Transverse colon (tissue), 4 donors: ENCODE measurements around the gene IPPK. TPM values are rescaled to one million over a fixed set of nuclear protein-coding genes. Genes with fewer than 3 reads are reported as not detected.
"Not testable (repeated sequence)": the region's sequence is repeated elsewhere in the genome, so short reads cannot be mapped to it uniquely, and the experiment has no call there.

ENCODE experiments used
- DNase-seq: peaks from one replicate; pipeline ENCODE4 v3.0.0-alpha.2; 2019
- H3K27ac ChIP-seq, 4 donors: fragments of 200-600 bp; sonication (generic); 2 replicates each; pipeline ENCODE4 v1.5.1; 2016 to 2018; ENCODE audit warnings: inconsistent platforms in 4 of 4
- H3K27me3 ChIP-seq: fragments of 200-600 bp; sonication (generic); 2 replicates; pipeline ENCODE4 v1.5.1; 2017; ENCODE audit warnings: inconsistent platforms
- H3K36me3 ChIP-seq, 4 donors: fragments of 200-600 bp; sonication (generic); 2 replicates each; pipeline ENCODE4 v1.5.1; 2017 to 2019; ENCODE audit warnings: inconsistent platforms in 4 of 4
- H3K4me1 ChIP-seq, 4 donors: fragments of 200-600 bp; sonication (generic); 2 replicates each; pipeline ENCODE4 v1.5.1; 2017 to 2020; ENCODE audit warnings: inconsistent platforms in 4 of 4
- H3K4me3 ChIP-seq, 4 donors: fragments of 200-600 bp; sonication (generic); 1 replicate in 1 of 4; 2 replicates in 3 of 4; pipeline versions ENCODE4 v1.5.1 to v1.6.1; 2017 to 2019; ENCODE audit warnings: inconsistent platforms in 4 of 4
- H3K9me3 ChIP-seq, 2 donors: fragments of 200-600 bp; sonication (generic); 2 replicates each; pipeline ENCODE4 v1.5.1; 2017 to 2019; ENCODE audit warnings: inconsistent platforms in 2 of 2
- EP300 ChIP-seq: sonication (generic); formaldehyde crosslinking; IDR thresholded peaks from one replicate; pipeline ENCODE4 v1.6.1; 2017; ENCODE audit warnings: antibody characterized with exemption, low read depth
- POLR2A ChIP-seq: fragments of 450-650 bp; IDR thresholded peaks from one replicate; pipeline ENCODE4 v1.6.1; 2016; ENCODE audit warnings: antibody characterized with exemption, mild to moderate bottlenecking, moderate library complexity
- POLR2AphosphoS5 ChIP-seq, 3 donors: sonication (generic); formaldehyde crosslinking; IDR thresholded peaks; one replicate each; pipeline ENCODE4 v1.6.1; 2016; ENCODE audit warnings: antibody characterized with exemption in 3 of 3
- WGBS, 2 donors: methylation state at CpG; one replicate each; pipeline ENCODE4 v1.1.5; 2018; ENCODE audit warnings: low coverage in 1 of 2; 5-methylcytosine and 5-hydroxymethylcytosine counted together
- in situ Hi-C, 4 donors: fragments of 200-750 bp; cut with MboI; loops; one replicate each; pipeline versions ENCODE4 v1.15.0 to v1.15.1; 2017; ENCODE audit warnings: low sequenced_read_pairs in 3 of 4, low pct_ligation_motif_present in 1 of 4, low pct_unique_long_range_greater_than_20kb in 1 of 4
- intact Hi-C: fragments of 100-400 bp; cut with DNase I; formaldehyde crosslinking; loops from one replicate; pipeline ENCODE4 v1.15.1; 2023; ENCODE audit warnings: low total_unique reads
- total RNA-seq, 4 donors: library from RNA; depleted of rRNA; stranded (reverse); fragments of >200 nt; gene quantifications; one replicate each; pipeline ENCODE4 v1.1.0, GENCODE V29; 2016
- TF ChIP-seq, protein P1 (sequence below), 5 experiments: fragments of 200-600 bp in 3 of 5; fragments of 450-650 bp in 2 of 5; sonication (generic) in 3 of 5; IDR thresholded peaks; 1 replicate in 2 of 5; 2 replicates in 3 of 5; pipeline ENCODE4 v1.5.1; 2016 to 2017; ENCODE audit warnings: antibody characterized with exemption in 5 of 5, inconsistent platforms in 3 of 5, mild to moderate bottlenecking in 2 of 5, moderate library complexity in 1 of 5

Gene IPPK
- total RNA-seq, 4 donors from 2014 or later = 6.2 to 12.2 (median 10.1) TPM

DNA sequence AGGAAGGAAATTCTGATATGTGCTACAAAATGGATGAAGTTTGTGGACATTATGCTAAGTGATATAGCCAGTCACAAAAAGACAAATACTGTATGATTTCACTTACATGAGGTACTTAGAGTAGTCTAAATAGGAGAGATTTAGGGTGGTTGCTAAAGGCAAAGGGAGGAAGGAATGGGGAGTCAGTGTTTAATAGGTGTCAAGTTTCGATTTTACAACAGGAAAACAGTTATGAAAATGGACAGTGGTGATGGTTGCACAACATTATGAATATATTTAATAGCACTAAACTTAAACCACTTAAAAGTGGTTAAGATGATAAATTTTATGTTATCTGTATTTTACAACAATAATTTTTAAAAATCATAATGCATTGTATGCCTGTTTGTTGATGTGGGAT lies 93.8 kb downstream of the IPPK start:
- no peak overlapping the region for H3K4me3 ChIP-seq

DNA sequence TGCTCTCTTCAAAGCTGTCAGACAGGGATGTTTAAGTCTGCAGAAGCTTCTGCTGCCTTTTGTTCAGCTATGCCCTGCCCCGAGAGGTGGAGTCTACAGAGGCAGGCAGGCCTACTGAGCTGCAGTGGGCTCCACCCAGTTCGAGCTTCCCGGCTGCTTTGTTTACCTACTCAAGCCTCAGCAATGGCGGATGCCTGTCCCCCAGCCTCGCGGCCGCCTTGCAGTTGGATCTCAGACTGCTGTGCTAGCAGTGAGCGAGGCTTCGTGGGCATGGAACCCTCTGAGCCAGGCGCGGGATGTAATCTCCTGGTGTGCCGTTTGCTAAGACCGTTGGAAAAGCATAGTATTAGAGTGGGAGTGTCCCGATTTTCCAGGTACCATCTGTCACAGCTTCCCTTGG lies 96.3 kb downstream of the IPPK start:
- H3K27ac ChIP-seq, H3K4me3 ChIP-seq, intact Hi-C loops, H3K4me1 ChIP-seq, H3K9me3 ChIP-seq, in situ Hi-C loops, H3K36me3 ChIP-seq, H3K27me3 ChIP-seq, DNase-seq: not testable (repeated sequence)
- WGBS, 2 donors = 98% methylated on average over 14 of the region's 14 CpGs; no CpG with 5 or more reads in 1 of the 2 donors

More for the DNA sequence above, 93.8 kb downstream of the IPPK start:
- intact Hi-C loops (no loop called here), in situ Hi-C loops (no loop called here)
- Histone ChIP-seq H3K27me3 (no peaks in the 10 kb centered on the region), H3K4me1 (no peaks in the 10 kb centered on the region), H3K27ac (no peak overlapping the region), H3K9me3 (no peaks in the 10 kb centered on the region), H3K36me3 (no peaks in the 10 kb centered on the region)
- 60 to 66% methylated on average over 1 of the region's 1 CpG for WGBS, 2 donors
- no peak for TF ChIP-seq POLR2A
- no peak for TF ChIP-seq POLR2AphosphoS5 (IDR thresholded peaks at IDR 0.05)
- TF ChIP-seq, protein P1, sequence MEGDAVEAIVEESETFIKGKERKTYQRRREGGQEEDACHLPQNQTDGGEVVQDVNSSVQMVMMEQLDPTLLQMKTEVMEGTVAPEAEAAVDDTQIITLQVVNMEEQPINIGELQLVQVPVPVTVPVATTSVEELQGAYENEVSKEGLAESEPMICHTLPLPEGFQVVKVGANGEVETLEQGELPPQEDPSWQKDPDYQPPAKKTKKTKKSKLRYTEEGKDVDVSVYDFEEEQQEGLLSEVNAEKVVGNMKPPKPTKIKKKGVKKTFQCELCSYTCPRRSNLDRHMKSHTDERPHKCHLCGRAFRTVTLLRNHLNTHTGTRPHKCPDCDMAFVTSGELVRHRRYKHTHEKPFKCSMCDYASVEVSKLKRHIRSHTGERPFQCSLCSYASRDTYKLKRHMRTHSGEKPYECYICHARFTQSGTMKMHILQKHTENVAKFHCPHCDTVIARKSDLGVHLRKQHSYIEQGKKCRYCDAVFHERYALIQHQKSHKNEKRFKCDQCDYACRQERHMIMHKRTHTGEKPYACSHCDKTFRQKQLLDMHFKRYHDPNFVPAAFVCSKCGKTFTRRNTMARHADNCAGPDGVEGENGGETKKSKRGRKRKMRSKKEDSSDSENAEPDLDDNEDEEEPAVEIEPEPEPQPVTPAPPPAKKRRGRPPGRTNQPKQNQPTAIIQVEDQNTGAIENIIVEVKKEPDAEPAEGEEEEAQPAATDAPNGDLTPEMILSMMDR (IDR thresholded peaks at IDR 0.05) = no peak
- TF ChIP-seq EP300 = no peak
- DNase-seq = no peak

DNA sequence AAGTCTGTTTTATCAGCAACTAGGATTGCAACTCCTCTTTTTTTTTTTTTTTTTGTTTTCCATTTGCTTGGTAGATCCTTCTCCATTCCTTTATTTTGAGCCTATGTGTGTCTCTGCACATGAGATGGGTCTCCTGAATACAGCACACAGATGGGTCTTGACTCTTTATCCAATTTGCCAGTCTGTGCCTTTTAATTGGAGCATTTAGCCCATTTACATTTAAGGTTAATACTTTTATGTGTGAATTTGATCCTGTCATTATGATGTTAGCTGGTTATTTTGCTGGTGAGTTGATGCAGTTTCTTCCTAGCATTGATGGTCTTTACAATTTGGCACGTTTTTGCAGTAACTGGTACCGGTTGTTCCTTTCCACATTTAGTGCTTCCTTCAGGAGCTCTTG lies 98.1 kb downstream of the IPPK start:
- H3K27ac ChIP-seq, intact Hi-C loops, in situ Hi-C loops, H3K27me3 ChIP-seq, H3K4me3 ChIP-seq, H3K4me1 ChIP-seq, H3K9me3 ChIP-seq, DNase-seq, H3K36me3 ChIP-seq: not testable (repeated sequence)
- 95 to 100% methylated on average over 2 of the region's 2 CpGs for WGBS, 2 donors

DNA sequence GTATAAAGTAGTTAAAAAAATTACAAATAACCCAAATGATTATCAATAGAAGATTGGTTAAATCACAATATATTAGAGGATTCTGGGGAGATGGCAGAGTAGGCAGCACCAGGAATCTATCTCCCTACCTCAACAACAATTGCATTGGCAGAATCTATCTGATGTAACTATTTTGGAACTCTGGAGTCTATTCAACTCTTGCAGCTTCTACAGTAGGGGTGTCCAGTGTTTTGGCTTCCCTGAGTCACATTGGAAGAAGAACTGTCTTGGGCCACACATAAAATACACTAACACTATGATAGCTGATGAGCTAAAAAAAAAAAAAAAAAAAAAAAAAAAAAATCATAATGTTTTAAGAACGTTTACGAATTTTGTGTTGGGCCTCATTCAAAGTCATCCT lies 104.9 kb downstream of the IPPK start:
- 60 to 69% methylated on average over 2 of the region's 2 CpGs for WGBS, 2 donors
- Histone ChIP-seq H3K36me3 (no peaks in the 10 kb centered on the region), H3K27ac (no peak overlapping the region), H3K9me3 (no peaks in the 10 kb centered on the region), H3K4me3 (no peak overlapping the region), H3K4me1 (peaks cover 0 to 32% (median 16%) of the 10 kb centered on the region in 4 donors), H3K27me3 (no peaks in the 10 kb centered on the region)
- TF ChIP-seq POLR2A = no peak
- no peak for TF ChIP-seq POLR2AphosphoS5 (IDR thresholded peaks at IDR 0.05)
- TF ChIP-seq, protein P1 (IDR thresholded peaks at IDR 0.05) = no peak
- no peak for TF ChIP-seq EP300
- no peak for DNase-seq
- in situ Hi-C loops = no loop called here
- intact Hi-C loops = no loop called here

DNA sequence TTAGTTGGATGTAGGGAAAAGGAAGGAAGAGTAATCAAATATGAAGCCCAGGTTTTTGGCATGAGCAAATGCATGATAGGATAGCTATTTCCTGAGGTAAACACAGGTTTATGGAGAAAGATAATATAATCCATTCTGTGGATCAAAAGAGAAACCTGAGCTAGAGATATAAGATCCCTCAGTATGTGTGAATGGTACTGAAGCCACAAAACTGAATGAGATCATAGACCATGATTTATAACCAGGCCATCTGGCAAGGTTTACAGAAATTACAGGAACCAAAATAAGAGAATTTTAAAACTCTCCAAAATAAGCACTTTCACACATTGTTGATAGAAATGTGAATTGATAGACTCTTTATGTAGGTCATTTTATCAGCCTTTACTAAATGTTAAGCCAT lies 105.4 kb downstream of the IPPK start:
- Histone ChIP-seq H3K27ac (peak overlapping the region in 1 of 4 donors; percentile 12), H3K9me3 (no peaks in the 10 kb centered on the region), H3K4me3 (no peak overlapping the region), H3K4me1 (peaks cover 0 to 32% (median 16%) of the 10 kb centered on the region in 4 donors), H3K36me3 (no peaks in the 10 kb centered on the region), H3K27me3 (no peaks in the 10 kb centered on the region)
- in situ Hi-C loops (no loop called here), intact Hi-C loops (no loop called here)
- no peak for DNase-seq
- no peak for TF ChIP-seq POLR2AphosphoS5 (IDR thresholded peaks at IDR 0.05)
- no peak for TF ChIP-seq POLR2A
- TF ChIP-seq, protein P1 (IDR thresholded peaks at IDR 0.05) = no peak
- no peak for TF ChIP-seq EP300

Other genes with a start within 250 kb of the IPPK start
- gene OMD, start 245.7 kb downstream of the IPPK start, total RNA-seq = 1 to 10 TPM in 2 of 4 donors, under 1 TPM in 1, not detected in 1; 0.80 to 6.7 (median 2.2) TPM
- gene ASPN, start 187.6 kb downstream of the IPPK start, total RNA-seq = 100 to 1,000 TPM in 1 of 4 donors, 1 to 10 TPM in 3; 1.5 to 102 (median 3.9) TPM
- 1 to 10 TPM in 3 of 4 donors, under 1 TPM in 1; 0.37 to 7.2 (median 3.1) TPM for gene ECM2, start 134.1 kb downstream of the IPPK start, total RNA-seq
- gene BICD2, start 94.7 kb upstream of the IPPK start, total RNA-seq = 10 to 100 TPM; 15.7 to 29.3 (median 19.7) TPM
- gene ZNF484, start 207.9 kb upstream of the IPPK start, total RNA-seq = 1 to 10 TPM; 1.2 to 9.7 (median 6.9) TPM